MG63 (cell line): ENCODE measurements around the gene ORC3. TPM values are rescaled to one million over a fixed set of nuclear protein-coding genes. Genes with fewer than 3 reads are reported as not detected.
"Not testable (repeated sequence)": the region's sequence is repeated elsewhere in the genome, so short reads cannot be mapped to it uniquely, and the experiment has no call there.

Experiments used
- DNase-seq: peaks from one replicate; pipeline ENCODE4 v3.0.0-alpha.2; 2020
- H3K27me3 ChIP-seq: fragments of 250-450 bp; sonication (Bioruptor Pico); 2 replicates; pipeline ENCODE4 v1.5.1; 2020; ENCODE audit warnings: mild to moderate bottlenecking, moderate library complexity
- H3K36me3 ChIP-seq: fragments of 250-450 bp; sonication (Bioruptor Pico); 2 replicates; pipeline ENCODE4 v1.5.1; 2020; ENCODE audit warnings: mild to moderate bottlenecking, moderate library complexity
- H3K4me3 ChIP-seq: fragments of 250-450 bp; sonication (Bioruptor Pico); 2 replicates; pipeline ENCODE4 v1.5.1; 2020; ENCODE audit warnings: mild to moderate bottlenecking, moderate library complexity
- H3K9me3 ChIP-seq: fragments of 250-450 bp; sonication (Bioruptor Pico); 2 replicates; pipeline ENCODE4 v1.5.1; 2020; ENCODE audit warnings: mild to moderate bottlenecking, moderate library complexity
- total RNA-seq: library from RNA; depleted of rRNA; stranded (reverse); fragments of >200 nt; shearing (Covaris generic); gene quantifications from 2 replicates; pipeline ENCODE4 v1.2.3, GENCODE V29; 2014; ENCODE audit warnings: low replicate concordance

Gene ORC3
- total RNA-seq, 1 experiment from 2014 or later, result 35.4 TPM

DNA sequence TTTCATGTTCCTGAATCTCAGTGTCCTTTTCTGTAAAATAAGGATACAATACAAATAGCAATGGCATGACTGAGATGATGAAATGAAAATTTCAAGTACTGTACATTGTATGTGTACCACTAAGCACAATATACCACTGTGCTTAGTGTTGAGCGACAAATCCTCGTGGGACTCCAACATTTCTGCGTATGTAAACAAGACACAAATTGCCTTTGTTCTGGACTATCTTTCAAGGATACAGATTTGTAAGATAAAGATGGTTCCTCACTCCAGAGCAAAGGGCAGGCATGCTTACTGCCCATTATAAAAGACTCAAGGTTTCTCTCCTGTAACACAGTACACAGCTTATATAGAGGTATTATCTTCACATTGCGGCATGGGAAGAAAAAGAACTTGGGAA lies 6.1 kb upstream of the ORC3 start:
- Histone ChIP-seq H3K27me3 (no peaks in the 10 kb centered on the region), H3K4me3 (no peak overlapping the region), H3K36me3 (peaks cover 45% of the 10 kb centered on the region), H3K9me3 (no peaks in the 10 kb centered on the region)
- DNase-seq, result no peak

GRCh38 chr6:87586371-87587077 lies 3.4 kb upstream of the ORC3 start:
- Histone ChIP-seq H3K9me3 (no peaks in the 10 kb centered on the region), H3K27me3 (no peaks in the 10 kb centered on the region), H3K36me3 (peaks cover 31% of the 10 kb centered on the region), H3K4me3 (no peak overlapping the region)
- no peak for DNase-seq

GRCh38 chr6:87588756-87589407 lies 1.1 kb upstream of the ORC3 start:
- Histone ChIP-seq H3K27me3 (no peaks in the 10 kb centered on the region), H3K4me3 (peak overlapping the region; percentile 84), H3K36me3 (peaks cover 11% of the 10 kb centered on the region), H3K9me3 (no peaks in the 10 kb centered on the region)
- DNase-seq, result no peak

DNA sequence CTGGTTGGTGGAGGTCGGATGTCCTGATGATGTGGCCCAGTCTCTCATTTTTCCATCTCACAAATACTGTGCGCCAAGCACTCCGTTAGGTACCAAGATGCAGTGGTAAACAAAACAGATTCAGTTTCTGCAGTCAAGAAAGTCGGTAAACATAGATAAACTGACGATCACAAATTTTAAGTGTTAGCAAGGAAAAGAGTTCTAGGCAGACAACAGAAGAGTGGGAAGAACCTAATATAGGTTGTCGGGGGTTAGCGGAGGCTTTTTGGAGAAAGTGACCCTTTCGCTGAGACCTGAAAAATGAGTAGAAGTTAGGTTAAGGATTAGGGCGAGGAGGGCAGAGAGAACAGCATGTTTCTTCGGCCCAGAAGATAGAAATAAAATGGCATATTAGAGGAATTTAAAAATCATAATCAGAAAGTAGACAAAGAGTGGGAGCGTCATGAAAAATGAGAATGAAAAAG lies 514 bp downstream of the ORC3 start:
- Histone ChIP-seq H3K27me3 (no peaks in the 10 kb centered on the region), H3K9me3 (no peaks in the 10 kb centered on the region), H3K36me3 (peaks cover 19% of the 10 kb centered on the region), H3K4me3 (peak overlapping the region; percentile 84)
- DNase-seq, result no peak

- no peak for DNase-seq
- H3K36me3 ChIP-seq, result peaks cover 21% of the 10 kb centered on the region
- peak overlapping the region; percentile 84 for H3K4me3 ChIP-seq
- H3K9me3 ChIP-seq, result no peaks in the 10 kb centered on the region
- no peaks in the 10 kb centered on the region for H3K27me3 ChIP-seq
Measured at GRCh38 chr6:87590990-87591389, 1.1 kb downstream of the ORC3 start.

DNA sequence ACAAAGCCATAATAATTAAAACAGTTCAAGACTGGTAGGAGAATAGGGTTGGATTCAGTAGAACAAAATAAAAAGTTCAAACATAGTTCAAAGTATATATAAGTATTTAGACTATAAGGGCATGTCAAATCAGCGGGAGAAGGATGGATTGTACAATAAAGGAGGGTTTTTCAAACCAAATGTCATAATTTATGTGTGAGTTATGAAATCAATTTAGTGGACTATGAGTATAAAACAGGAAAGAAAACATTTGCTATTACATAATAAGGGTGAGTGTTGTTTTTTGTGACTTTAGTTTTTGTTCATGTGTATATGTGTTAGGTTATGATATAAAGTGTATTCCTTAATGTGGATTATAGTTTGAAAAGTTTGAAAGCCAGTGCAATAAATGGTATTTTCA lies 10.6 kb downstream of the ORC3 start:
- Histone ChIP-seq H3K36me3 (peaks cover 10% of the 10 kb centered on the region), H3K27me3 (no peaks in the 10 kb centered on the region), H3K9me3 (no peaks in the 10 kb centered on the region), H3K4me3 (no peak overlapping the region)
- DNase-seq, result no peak

DNA sequence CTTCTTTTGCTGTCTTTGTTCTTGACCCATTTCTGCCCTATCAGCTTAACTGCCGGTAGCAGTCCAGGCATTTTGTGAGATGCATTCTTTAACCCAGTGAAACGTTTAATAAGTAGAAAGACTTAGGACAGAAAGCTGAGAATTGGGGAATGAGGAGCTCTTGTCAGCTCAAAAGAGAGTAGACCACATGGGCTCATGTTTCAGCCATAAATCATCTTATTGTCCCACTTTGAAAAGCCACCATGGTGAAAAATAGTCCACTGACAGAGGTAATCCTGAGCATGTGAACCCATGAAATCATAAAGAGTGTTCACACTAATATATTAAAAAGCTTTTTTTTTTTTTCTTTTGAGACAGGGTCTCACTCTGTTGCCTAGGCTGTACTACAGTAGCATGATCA lies 16.3 kb downstream of the ORC3 start:
- Histone ChIP-seq H3K9me3 (no peaks in the 10 kb centered on the region), H3K27me3 (no peaks in the 10 kb centered on the region), H3K36me3 (peaks cover 6% of the 10 kb centered on the region), H3K4me3 (no peak overlapping the region)
- DNase-seq, result no peak

GRCh38 chr6:87608802-87609201 lies 18.9 kb downstream of the ORC3 start:
- Histone ChIP-seq H3K27me3 (no peaks in the 10 kb centered on the region), H3K9me3 (no peaks in the 10 kb centered on the region), H3K36me3 (peaks cover 19% of the 10 kb centered on the region), H3K4me3 (no peak overlapping the region)
- no peak for DNase-seq

GRCh38 chr6:87613018-87613417 lies 23.1 kb downstream of the ORC3 start:
- not testable (repeated sequence) for H3K9me3 ChIP-seq, DNase-seq, H3K27me3 ChIP-seq, H3K4me3 ChIP-seq
- H3K36me3 ChIP-seq, result peaks cover 16% of the 10 kb centered on the region

GRCh38 chr6:87617405-87617804 lies 27.5 kb downstream of the ORC3 start:
- Histone ChIP-seq H3K36me3 (peaks cover 18% of the 10 kb centered on the region), H3K4me3 (no peak overlapping the region), H3K9me3 (no peaks in the 10 kb centered on the region), H3K27me3 (no peaks in the 10 kb centered on the region)
- DNase-seq, result no peak

DNA sequence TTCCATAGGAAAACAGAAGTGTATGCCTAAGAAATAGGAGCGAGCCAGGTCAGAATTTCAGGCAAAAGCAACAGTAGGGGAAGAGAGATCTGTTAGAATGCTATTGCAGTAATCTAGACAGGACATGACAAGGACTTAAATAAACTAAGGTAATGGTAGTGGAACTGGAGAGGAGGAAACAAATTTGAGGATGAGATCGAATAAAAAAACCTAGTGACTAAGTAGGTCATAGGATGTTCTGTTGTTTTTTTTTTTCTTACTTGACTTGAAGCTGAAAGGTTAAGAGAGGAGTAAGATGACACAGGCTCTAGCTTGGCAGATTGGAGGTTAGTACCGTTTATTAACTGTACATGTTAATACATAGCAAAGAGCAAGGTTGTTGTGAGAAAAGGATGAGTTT lies 28.6 kb downstream of the ORC3 start:
- no peak overlapping the region for H3K4me3 ChIP-seq
- no peak for DNase-seq
- H3K9me3 ChIP-seq, result no peaks in the 10 kb centered on the region
- peaks cover 16% of the 10 kb centered on the region for H3K36me3 ChIP-seq
- no peaks in the 10 kb centered on the region for H3K27me3 ChIP-seq

DNA sequence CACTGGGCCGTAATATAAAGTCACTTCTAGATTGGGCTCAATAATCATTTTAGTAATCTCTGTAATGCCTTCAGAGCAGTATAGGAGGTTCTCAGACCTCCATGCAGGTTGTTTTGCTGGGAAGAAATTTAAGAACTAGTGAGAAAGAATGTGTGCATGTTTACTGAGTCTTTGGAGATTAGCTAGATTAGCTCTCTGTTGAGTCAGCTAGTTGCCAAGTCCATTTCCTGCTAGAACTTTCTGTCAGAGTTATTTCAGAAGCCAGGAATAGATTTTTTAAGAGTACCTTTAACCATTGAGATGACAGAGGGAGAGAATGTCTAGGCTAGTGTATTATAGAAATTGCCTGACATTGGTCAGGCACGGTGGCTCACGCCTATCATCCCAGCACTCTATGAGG lies 33.3 kb downstream of the ORC3 start:
- Histone ChIP-seq H3K36me3 (peaks cover 22% of the 10 kb centered on the region), H3K4me3 (no peak overlapping the region), H3K27me3 (no peaks in the 10 kb centered on the region), H3K9me3 (no peaks in the 10 kb centered on the region)
- DNase-seq, result no peak

DNA sequence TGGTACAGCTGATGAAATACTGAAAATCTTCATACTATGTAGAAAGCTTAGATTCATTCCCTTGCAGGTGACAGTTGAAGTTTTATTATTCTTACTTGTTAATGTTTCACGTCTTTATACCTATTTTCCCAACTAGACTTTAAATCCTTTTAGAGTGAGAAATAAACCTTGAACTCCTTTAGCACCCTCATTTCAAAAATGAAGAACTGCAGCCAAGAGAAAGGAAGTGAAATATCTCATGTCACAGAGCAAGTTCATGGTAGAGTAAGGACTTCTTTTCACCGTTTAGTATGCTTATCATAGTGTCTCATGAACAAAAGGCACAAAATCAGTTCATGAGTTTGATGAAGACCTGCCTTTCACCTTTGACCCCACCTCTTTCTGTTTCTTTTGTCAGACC lies 38.5 kb downstream of the ORC3 start:
- H3K27me3 ChIP-seq, result no peaks in the 10 kb centered on the region

GRCh38 chr6:87628881-87629280 lies 38.9 kb downstream of the ORC3 start:
- no peaks in the 10 kb centered on the region for H3K9me3 ChIP-seq
- DNase-seq, result no peak
- no peaks in the 10 kb centered on the region for H3K27me3 ChIP-seq
- H3K4me3 ChIP-seq, result no peak overlapping the region
- peaks cover 20% of the 10 kb centered on the region for H3K36me3 ChIP-seq

More for the DNA sequence above, 38.5 kb downstream of the ORC3 start:
- Histone ChIP-seq H3K9me3 (no peaks in the 10 kb centered on the region), H3K36me3 (peaks cover 21% of the 10 kb centered on the region), H3K4me3 (no peak overlapping the region)
- DNase-seq, result no peak

- H3K36me3 ChIP-seq, result peaks cover 14% of the 10 kb centered on the region
- no peak for DNase-seq
- H3K27me3 ChIP-seq, result no peaks in the 10 kb centered on the region
- no peak overlapping the region for H3K4me3 ChIP-seq
- no peaks in the 10 kb centered on the region for H3K9me3 ChIP-seq
Measured at GRCh38 chr6:87630746-87631145, 40.8 kb downstream of the ORC3 start.

DNA sequence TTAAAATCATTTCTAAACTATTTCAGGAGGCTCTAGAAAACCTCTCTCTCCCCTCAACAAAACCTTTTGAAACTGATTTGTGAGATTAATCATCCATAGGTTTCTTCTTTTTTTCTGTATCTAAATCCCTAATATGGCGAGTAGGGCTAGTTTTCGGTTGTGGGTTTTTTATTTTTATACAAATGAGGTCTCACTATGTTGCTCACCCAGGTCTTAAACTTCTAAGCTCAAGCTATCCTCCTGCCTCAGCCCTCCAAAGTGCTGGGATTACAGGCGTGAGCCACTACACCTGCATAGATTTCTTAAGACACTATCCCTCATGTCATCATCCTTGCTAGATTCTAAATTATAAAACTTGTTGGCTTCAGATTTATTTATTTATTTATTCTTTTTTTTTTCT lies 43.9 kb downstream of the ORC3 start:
- H3K36me3 ChIP-seq, result peaks cover 14% of the 10 kb centered on the region

DNA sequence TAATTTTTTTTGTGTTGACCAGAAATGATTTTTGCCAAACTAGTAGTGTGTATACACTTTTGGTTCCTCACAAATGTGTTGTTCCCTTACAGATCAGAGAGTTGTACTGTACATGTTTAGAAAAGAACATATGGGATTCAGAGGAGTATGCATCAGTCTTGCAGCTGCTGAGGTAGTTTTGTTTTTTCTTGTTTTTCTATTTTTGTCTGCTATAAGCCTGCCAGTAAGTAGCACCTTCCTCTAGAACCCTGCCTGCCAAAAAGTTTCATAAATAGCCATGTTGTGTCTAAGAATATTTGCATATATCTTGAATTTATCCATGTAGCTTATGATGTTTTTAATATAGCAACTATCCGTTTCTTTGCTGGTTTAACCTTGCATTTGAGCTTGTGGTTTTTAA lies 46.4 kb downstream of the ORC3 start:
- Histone ChIP-seq H3K9me3 (no peaks in the 10 kb centered on the region), H3K4me3 (no peak overlapping the region), H3K36me3 (peaks cover 21% of the 10 kb centered on the region), H3K27me3 (no peaks in the 10 kb centered on the region)
- no peak for DNase-seq

More for the DNA sequence above, 43.9 kb downstream of the ORC3 start:
- Histone ChIP-seq H3K4me3 (no peak overlapping the region), H3K27me3 (no peaks in the 10 kb centered on the region), H3K9me3 (no peaks in the 10 kb centered on the region)
- DNase-seq, result no peak

- H3K36me3 ChIP-seq, result peaks cover 17% of the 10 kb centered on the region
Measured at GRCh38 chr6:87637106-87637505, 47.2 kb downstream of the ORC3 start.

More at GRCh38 chr6:87637106-87637505, 47.2 kb downstream of the ORC3 start:
- Histone ChIP-seq H3K4me3 (no peak overlapping the region), H3K27me3 (no peaks in the 10 kb centered on the region), H3K9me3 (no peaks in the 10 kb centered on the region)
- no peak for DNase-seq
